GM12872 (cell line): ENCODE data around the gene PARD3.

ENCODE experiments used
- CTCF ChIP-seq: IDR thresholded peaks from 3 replicates; pipeline ENCODE4 v1.5.1; 2011; ENCODE audit warnings: low read depth, mild to moderate bottlenecking, low read length, moderate library complexity; ENCODE audit not compliant: insufficient read depth

The PARD3 gene

DNA sequence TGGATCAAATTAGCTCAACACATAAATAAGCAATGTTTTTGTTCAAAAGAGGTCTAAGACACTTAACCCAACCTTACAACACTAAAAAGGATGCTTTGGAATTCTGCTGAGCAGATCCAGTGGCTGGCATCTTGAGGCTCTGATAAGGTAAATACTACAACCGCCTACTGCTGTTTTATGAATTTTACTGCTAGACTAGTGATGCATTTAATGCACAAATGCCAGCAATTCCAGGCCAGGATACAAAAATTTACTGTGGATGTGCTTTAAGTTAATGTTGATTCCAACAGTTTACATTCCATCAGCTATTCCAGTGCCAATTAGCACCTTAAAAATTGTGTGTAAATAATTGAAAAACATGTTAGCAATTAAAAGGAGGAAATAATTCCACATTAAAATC is 261.3 kb downstream of the PARD3 start:
- TF ChIP-seq CTCF, result no peak

- no peak for TF ChIP-seq CTCF
Measured at GRCh38 chr10:34551295-34551694, 263.8 kb downstream of the PARD3 start.

- TF ChIP-seq CTCF, result no peak
Measured at GRCh38 chr10:34549953-34550352, 265.1 kb downstream of the PARD3 start.

- TF ChIP-seq CTCF, result no peak
Measured at GRCh38 chr10:34549001-34549400, 266.1 kb downstream of the PARD3 start.

- TF ChIP-seq CTCF, result no peak
Measured at GRCh38 chr10:34548466-34548865, 266.6 kb downstream of the PARD3 start.

GRCh38 chr10:34547695-34548094 is 267.4 kb downstream of the PARD3 start:
- no peak for TF ChIP-seq CTCF

DNA sequence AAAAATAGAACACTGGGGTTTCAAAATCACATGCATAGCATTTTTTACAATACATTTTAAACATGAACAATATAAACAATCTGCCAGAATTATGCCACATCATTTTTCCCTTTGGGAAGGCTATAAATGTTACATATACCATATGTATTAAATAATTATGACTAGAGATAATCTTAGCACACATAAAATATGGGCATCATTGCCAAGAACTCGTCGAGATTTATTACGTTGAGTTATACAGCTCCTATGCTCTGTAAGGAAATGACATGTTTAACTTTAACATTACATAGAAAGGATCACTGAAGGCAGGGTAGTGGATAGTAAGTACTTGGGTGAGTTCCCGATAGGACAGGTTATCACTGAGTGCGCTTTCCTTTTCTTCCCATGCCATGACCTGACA is 267.8 kb downstream of the PARD3 start:
- TF ChIP-seq CTCF, result no peak

DNA sequence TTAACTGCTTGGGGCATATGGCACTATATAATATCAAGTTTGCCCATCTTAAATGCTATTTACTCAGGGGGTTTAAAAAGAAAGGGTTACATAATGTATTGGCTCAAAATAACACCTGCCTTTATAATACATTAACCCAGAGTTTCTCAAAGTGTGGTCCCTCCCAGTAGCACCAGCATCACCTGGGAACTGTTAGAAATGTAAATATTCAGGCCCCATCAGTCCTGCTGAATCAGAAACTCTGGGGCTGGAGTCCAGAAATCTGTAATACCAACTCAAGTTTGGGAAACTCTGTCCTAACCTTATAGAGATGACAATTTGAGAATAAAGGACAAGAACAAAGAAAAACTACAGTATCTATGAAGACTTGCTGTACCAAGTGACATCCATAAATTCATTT is 270.7 kb downstream of the PARD3 start:
- no peak for TF ChIP-seq CTCF
